ENCODE data around the gene ZDHHC18. TPM values are rescaled to one million over a fixed set of nuclear protein-coding genes. Genes with fewer than 3 reads are reported as not detected.

ZDHHC18 gene
- total RNA-seq, 4 donors from 2014 or later = 14.1 to 28.4 (median 18.8) TPM

- no peak for TF ChIP-seq CTCF (IDR thresholded peaks at IDR 0.05)
- TF ChIP-seq POLR2A (IDR thresholded peaks at IDR 0.05) = no peak
- DNase-seq (ENCODE audit: low spot score in 2 of 2) = no peak
- intact Hi-C loops (cut with DNase I; ENCODE audit: low total_unique reads) = loop anchor here (10.0 kb wide), 1 partner anchor 95 kb away; the partner anchor contains the start of gene ARID1A
- no peak overlapping the region for H3K4me3 ChIP-seq (ENCODE audit: low read depth, poor library complexity, severe bottlenecking)
- 56 to 61% methylated on average over 3 of the region's 3 CpGs for WGBS, 2 donors
These were observed 36.9 kb upstream of the ZDHHC18 start for GRCh38 chr1:26789612-26789865.

DNA sequence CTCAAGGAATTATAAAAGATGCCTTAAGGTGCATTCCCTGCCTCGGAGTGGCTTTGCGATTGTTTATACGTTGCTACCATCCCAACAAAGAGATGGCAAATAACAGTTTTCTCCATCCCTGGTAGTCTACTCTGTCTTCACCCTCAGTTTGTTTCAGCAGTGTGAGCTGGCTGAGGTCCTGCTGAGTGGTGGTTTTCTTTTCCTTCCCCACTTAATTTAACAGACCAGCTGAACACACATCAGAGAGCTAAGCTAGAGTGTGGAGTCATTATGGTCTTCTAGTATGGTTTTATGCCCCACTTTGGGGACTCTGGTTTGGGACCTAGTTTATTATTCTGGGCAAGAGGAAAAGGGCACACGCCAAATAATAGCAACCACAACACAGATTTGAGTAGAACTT, 36.6 kb upstream of the ZDHHC18 start:
- 51 to 55% methylated on average over 4 of the region's 4 CpGs for WGBS, 2 donors
- TF ChIP-seq CTCF (IDR thresholded peaks at IDR 0.05) (no peak), POLR2A (IDR thresholded peaks at IDR 0.05) (no peak)
- H3K4me3 ChIP-seq (ENCODE audit: low read depth, poor library complexity, severe bottlenecking) = no peak overlapping the region
- intact Hi-C loops (cut with DNase I; ENCODE audit: low total_unique reads) = loop anchor here (5.0 to 10.0 kb wide), 2 partner anchors 95 to 188 kb away; partner anchors contain the start of gene ARID1A
- DNase-seq (ENCODE audit: low spot score in 2 of 2) = no peak

- no peak overlapping the region for H3K4me3 ChIP-seq (ENCODE audit: low read depth, poor library complexity, severe bottlenecking)
- no peak for DNase-seq (ENCODE audit: low spot score in 2 of 2)
- 61 to 65% methylated on average over 5 of the region's 5 CpGs for WGBS, 2 donors
- intact Hi-C loops (cut with DNase I; ENCODE audit: low total_unique reads) = loop anchor here (5.0 kb wide), 1 partner anchor 188 kb away; no protein-coding TSS in a partner anchor
- TF ChIP-seq CTCF (IDR thresholded peaks at IDR 0.05) (no peak), POLR2A (IDR thresholded peaks at IDR 0.05) (no peak)
These were observed 35.9 kb upstream of the ZDHHC18 start for GRCh38 chr1:26790551-26790953.

DNA sequence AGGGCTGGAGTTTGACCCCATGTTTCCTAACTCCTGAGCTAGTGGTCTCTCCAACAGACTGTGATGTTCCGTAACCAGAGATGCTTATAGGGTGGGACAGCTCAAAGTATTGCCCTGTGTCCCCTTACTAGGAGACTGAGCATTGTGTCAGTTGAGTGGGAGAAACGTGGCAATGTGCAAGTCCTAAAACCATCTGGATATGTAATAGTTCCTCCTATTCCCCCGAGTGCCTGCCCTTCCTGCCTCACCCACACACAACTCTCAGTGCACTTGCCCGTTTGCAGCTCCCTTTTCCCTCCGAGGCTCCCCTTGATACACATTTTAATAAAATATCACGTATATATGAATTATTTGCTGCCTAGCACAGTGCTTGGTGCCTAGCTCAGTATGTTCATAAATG, 35.3 kb upstream of the ZDHHC18 start:
- WGBS, 2 donors = 67 to 70% methylated on average over 6 of the region's 6 CpGs
- TF ChIP-seq POLR2A (IDR thresholded peaks at IDR 0.05) (no peak), CTCF (IDR thresholded peaks at IDR 0.05) (no peak)
- no peak for DNase-seq (ENCODE audit: low spot score in 2 of 2)
- intact Hi-C loops (cut with DNase I; ENCODE audit: low total_unique reads) = loop anchor here (5.0 kb wide), 1 partner anchor 189 kb away; no protein-coding TSS in a partner anchor
- H3K4me3 ChIP-seq (ENCODE audit: low read depth, poor library complexity, severe bottlenecking) = no peak overlapping the region

- no peak for DNase-seq (ENCODE audit: low spot score in 2 of 2)
- no peak overlapping the region for H3K4me3 ChIP-seq (ENCODE audit: low read depth, poor library complexity, severe bottlenecking)
- TF ChIP-seq CTCF (IDR thresholded peaks at IDR 0.05) (no peak), POLR2A (IDR thresholded peaks at IDR 0.05) (no peak)
- WGBS, 2 donors = 66 to 72% methylated on average over 3 of the region's 3 CpGs
- intact Hi-C loops (cut with DNase I; ENCODE audit: low total_unique reads) = loop anchor here (5.0 kb wide), 1 partner anchor 189 kb away; no protein-coding TSS in a partner anchor
These were observed 34.9 kb upstream of the ZDHHC18 start for GRCh38 chr1:26791626-26792025.

DNA sequence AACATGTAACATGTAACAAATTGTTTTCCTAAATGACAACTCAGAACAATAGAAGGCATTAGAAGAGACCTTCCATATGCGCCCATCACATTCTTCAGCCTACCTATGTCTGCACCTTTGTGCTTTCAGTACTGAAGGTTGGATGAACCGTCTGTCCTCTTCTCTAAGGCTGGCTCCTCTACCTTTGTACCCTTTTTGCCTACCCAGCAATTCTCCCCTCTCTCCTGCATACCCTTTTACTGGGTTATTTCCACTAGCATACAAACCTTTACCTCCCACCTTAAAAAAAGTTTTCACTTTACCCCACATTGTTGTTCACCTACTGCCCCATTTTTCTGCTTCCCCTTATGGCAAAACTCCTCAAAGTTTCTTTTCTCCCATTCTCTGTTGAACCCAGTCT, 33.6 kb upstream of the ZDHHC18 start:
- intact Hi-C loops (cut with DNase I; ENCODE audit: low total_unique reads) = loop anchor here (5.0 kb wide), 1 partner anchor 191 kb away; no protein-coding TSS in a partner anchor
- no peak for TF ChIP-seq CTCF (IDR thresholded peaks at IDR 0.05)
- TF ChIP-seq POLR2A (IDR thresholded peaks at IDR 0.05) = no peak

More for the DNA sequence above, 33.6 kb upstream of the ZDHHC18 start:
- DNase-seq (ENCODE audit: low spot score in 2 of 2) = no peak
- WGBS, 2 donors = 95 to 97% methylated on average over 2 of the region's 2 CpGs
- H3K4me3 ChIP-seq (ENCODE audit: low read depth, poor library complexity, severe bottlenecking) = no peak overlapping the region

All from lower leg skin (tissue), 4 donors.